HCEC 1CT (cell line): ENCODE measurements around the gene CRYBG1.
"Not testable (repeated sequence)": the region's sequence is repeated elsewhere in the genome, so short reads cannot be mapped to it uniquely, and the experiment has no call there.

Experiments used
- DNase-seq: peaks from one replicate; pipeline ENCODE4 v3.0.0-alpha.2; 2017

CRYBG1 gene

DNA sequence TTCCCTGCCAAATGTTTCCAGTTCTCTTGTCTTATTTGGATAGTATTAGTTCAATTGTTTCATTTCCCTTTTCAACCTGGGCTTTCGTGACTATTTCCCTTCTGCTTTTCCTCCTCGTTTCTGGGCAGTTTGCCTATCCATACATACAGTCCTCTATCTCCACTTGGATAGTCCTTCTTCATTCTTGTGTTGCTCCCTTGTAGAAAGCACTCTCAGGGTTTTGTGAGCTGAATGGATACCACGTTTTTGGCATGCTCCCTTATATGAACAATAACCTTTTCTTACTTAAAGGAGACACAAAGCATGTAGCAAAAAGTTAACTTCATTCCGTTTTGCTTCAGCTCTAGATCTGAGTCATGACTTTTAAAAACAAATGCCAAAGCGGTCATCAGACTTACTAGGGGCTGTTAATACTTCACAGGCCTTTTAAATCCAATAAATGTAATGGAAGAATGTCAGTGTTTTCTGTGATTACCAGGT, 16.6 kb downstream of the CRYBG1 start:
- no peak for DNase-seq

DNA sequence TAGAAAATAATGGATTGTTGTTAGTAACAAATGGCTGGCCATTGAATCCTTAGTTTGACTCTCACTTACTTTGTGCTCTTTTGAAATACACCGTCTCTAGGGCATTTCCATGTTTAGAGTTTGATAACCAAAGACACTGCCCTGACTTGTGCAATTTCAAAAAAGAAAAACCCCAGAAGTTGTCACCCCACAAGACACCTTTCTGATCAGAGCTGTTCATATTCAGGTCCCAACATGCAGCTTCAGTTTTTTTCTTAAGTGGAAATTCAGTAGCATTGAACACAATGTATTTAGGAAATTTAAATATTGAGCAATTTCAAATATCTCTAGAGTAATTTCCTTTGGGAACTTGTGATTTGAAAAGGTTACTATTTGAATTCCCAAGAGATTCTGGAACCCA, 19.4 kb downstream of the CRYBG1 start:
- DNase-seq: no peak

DNA sequence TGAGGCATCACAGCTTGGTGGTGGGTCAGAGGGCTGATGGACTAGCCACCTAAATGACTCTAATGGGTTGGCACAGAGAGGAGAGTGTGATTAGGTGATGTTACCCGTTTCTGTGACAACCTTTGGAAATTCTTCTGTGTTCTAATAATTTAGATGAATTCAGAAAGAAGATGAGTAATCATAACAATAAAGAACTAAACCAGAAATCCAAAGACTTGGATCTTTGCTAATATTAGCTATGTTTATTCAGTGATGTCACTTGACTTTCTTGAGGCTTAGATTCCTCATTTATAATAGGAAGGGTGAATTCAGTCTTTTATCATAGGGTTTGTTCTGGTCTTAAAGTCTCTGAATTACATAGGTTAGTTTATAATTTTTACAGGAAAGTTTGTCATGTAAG, 19.9 kb downstream of the CRYBG1 start:
- no peak for DNase-seq

DNA sequence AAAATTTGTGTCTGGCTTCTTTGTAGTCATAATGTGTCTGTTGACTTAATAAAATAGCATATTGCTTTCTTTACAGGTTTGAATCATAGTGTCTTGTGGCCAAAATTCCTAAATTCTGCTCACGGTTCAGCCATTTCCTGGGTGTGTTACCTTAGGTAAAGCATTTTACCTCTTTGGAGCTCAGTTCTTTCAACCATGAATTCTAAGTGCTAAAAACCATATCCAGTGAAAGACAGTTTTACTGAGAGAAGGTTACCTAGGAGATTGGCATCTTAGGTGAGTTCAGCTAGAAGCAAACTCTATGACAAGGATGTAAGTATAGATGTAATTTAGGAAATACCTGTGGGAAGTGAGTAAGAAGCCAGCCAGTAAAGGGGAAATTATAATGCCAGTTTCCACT, 20.7 kb downstream of the CRYBG1 start:
- DNase-seq: no peak

DNA sequence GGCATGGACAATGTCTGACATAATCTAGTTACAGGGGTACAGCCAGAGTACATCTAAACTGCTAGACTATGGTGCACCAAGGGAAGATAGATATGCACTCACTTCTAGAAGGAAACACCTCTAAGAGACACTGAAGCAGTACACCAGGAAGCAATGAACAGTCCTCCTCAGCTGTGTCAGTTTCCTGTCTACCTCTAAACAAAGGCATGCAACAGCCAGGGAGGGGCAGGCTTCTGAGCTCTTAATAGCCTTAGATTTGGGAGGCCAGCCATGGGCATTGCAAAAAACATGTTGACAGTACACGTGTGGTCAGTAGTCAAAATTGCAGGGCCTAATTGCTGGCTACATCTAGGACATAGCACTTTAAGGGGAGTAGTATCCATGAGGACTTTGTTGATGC, 21.4 kb downstream of the CRYBG1 start:
- peak; percentile 46 for DNase-seq

DNA sequence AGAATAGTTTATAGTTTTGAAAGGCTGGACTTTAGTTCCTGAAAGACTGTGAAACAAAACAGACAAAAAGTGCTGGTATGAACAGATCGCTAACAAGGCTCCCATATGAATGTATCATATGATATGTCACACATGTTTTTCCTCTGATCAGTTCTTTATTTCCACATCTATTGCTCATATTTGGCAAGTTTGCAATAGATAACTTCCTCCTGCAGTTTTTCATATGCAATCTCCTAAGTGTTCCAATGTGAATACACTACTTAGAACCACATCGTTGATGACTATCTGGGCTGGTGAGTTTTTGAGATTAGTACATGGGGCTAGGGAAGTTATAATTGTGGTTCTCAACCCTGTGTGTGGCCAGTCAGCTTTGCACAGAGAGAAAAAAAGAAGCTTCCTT, 23.1 kb downstream of the CRYBG1 start:
- DNase-seq: peak; percentile 80

DNA sequence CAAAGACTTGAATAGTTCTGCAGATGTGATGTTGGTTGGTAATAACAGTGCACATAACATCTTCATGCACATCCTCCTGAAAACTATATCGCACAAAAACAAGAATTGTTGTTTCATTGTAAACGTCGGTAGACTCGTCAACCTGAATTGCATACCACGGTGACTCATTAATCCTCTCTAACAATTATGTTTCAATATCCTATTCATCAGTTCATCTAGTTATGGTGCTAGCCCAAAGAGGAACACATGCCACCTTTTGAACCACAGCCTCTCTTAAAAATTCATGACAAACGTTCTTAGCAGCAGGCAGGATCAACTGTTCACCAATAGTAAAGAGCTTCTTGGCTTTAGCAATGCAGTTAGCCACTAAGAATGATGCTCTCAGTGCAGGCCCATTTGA, 25.0 kb downstream of the CRYBG1 start:
- no peak for DNase-seq

DNA sequence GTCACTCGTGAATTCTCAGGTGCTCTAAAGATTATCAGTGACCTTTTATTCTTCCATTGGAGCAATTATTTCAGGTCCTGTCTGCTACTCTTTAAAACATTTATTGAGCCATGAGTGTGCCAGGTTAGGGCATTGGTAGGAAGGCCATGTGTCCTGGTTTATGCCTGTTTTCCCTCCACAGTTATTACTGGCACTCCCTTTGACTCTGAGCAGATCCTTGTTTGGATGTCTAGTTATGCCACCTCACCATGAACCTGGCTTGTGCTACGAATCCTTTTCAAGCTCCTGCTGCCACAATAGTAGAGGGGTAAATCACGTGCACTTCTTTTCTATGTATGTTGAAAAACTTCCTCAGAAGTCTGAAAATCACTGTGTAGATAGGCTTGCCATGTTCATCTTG, 27.4 kb downstream of the CRYBG1 start:
- no peak for DNase-seq

DNA sequence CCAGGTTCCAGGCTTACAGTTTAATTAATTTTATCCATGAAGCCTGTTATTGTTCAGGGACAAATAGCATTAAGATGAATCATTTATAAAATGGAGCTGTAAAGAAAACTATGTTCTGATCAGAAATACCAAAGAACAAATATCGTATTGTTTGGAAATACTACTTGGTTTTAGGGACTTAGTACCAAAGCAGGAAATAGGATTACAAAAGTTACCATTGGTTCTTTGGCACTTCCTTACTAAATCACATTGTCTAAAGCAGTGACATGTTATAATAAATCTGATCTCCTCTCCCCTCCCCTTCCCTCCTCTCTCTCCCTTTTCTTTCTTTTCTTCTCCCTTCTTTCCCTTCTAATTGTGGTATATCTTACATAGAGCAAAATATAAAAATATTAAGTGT, 29.6 kb downstream of the CRYBG1 start:
- DNase-seq: no peak

DNA sequence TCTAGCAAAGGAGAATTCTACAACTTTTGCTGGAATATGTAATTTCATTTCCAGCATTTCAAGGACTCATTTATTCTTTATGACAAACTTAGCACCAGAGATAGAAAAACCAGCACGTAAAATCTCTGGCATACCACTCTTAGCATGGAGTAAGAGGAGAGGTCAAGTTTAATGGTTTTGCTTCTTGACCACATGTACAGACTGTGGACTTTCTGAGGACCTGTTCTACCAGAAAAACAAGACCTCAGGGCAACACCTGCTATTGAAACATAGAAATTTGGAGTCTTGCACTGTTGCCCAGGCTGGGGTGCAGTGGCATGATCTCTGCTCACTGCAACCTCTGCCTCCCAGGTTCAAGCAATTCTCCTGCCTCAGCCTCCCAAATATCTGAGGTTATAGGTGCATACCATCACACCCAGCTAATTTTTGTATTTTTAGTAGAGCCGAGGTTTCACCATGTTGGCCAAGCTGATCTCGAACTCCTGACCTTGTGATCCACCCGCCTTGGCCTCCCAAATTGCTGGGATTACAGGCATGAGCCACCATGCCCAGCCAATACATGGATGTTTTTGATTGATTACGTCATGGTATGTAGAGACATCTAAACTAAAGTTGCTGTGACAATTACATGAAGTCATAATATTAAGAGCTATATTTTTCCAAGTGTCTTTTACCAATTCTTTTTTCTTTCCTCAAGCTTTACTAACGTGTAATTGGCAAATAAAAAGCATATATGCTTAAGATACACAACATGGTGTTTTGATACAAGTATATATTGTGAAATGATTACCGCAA, 36.1 kb downstream of the CRYBG1 start:
- no peak for DNase-seq

DNA sequence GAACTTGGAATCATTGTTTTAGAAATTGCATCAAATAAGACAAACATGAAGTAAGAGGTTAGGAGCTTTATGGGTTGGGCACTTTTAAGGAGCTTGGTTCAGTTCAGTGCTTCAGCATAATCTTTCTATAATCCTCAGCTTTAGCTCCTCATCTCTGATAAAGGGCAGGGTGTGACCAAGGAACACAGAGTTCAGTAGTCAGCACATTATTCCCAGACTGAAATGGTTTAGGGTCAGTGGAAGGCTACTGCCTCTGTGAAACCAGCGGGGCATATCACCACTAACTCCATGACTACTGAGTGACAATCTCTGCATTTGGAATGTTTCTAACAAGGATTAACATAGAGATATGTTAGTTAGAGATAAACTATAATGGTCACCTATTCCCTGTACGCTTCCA, 36.9 kb downstream of the CRYBG1 start:
- no peak for DNase-seq

DNA sequence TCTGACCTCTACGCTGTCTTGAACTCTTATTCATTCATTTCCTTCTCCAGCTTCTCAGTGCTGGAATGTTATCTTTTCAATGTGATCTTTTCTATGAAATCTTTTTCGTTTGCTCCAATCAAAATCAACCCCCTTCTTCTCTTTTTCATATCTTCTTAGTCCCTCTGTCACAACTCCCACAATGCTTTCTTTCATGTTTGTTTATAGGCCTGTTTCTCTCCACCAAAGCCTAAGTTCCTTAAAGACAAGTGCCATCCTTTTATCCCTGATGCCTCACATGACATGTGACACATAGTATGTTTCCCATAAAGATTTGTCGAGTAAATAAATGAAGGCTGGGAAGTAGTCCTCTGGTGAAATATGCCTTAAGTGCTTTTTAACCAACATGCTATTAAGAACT, 38.1 kb downstream of the CRYBG1 start:
- DNase-seq: no peak

DNA sequence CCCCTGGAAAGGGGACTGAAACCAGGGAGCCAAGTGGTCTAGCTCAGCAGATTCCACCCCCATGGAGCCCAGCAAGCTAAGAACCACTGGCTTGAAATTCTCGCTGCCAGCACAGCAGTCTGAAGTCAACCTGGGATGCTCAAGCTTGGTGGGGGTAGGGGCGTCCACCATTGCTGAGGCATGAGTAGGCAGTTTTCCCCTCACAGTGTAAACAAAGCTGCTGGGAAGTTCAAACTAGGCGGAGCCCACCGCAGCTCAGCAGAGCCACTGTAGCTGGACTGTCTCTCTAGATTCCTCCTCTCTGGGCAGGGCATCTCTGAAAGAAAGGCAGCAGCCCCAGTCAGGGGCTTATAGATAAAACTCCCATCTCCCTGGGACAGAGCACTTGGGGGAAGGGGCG, 44.5 kb downstream of the CRYBG1 start:
- not testable (repeated sequence) for DNase-seq

DNA sequence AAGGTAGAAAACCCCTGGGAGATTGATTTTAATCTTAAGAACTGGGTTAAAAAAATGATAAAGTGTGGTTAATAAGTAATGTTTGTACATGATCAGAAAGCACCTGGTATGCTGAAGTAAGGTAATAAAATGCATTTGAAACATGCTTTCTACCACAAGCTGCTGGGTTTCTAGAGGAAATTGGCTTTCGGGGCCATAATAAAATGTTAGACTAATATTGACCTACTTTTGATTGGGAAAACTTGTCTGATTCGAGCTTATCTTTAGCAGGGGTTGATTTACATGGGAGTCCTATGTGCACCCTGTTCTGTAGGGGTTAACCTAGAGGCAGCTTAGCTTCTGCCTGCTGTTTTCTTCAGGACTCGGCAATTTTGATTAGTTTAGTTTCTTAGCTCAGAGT, 50.5 kb downstream of the CRYBG1 start:
- DNase-seq: no peak

DNA sequence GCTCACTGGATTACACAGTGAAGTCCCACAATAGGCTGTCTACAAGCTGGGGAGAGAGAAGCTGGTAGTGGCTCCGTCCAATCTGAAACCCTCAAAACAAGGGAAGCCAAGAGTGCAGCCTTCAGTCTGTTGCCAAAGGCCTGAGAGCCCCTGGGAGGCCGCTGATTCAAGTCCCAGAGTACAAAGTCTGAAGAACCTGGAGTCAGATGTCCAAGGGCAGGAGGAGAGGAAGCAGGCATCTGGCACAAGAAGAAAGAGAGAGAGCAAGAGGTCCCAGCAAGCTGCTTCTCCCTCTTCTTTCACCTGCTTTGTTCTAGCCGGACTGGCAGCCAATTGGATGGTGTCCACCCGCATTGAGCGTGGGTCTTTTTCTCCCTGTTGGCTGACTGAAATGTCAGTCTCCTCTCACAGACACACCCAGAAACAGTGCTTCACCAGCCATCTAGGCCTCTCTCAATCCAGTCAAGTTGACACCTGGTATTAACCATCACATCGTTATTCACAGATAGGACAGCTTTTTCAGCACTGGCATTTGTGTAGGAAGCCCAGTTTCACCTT, 51.2 kb downstream of the CRYBG1 start:
- no peak for DNase-seq

DNA sequence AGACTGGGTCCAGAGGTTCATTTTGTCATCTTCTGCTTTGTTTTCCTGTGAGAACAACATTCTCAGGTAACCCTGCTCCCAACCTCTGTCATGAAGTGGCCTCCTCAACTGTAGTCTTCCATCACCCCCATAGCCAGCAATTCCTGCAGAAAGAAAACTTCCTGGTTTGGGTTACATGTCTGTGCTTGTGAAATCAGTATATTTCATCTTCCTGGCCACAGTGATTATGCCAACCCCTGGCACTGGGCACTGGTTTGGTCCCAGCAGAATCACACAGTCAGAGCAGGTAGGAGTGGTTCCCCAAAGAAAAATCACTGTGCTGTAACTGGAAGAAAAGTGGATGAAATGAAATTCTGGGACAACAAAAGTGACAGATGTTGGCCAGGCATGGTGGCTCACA, 52.5 kb downstream of the CRYBG1 start:
- no peak for DNase-seq

DNA sequence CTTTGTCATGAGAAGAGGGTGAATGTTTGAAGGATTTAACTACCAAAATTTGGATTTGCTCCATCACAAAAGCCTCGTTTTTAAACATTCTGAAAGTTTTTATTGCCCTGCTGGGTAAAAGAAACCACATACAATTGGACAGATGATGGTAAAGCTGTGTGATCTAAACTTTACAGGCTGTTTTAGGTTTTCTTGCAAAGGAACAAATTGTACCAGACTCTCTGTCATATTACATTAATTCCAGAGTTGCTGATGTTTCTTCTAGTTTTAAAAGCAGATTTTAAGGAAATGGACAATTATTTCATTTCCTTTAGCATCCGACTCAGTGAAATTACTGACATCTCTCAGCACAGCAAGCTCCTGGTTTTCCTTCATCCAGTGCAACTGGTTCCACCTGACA, 53.2 kb downstream of the CRYBG1 start:
- no peak for DNase-seq

DNA sequence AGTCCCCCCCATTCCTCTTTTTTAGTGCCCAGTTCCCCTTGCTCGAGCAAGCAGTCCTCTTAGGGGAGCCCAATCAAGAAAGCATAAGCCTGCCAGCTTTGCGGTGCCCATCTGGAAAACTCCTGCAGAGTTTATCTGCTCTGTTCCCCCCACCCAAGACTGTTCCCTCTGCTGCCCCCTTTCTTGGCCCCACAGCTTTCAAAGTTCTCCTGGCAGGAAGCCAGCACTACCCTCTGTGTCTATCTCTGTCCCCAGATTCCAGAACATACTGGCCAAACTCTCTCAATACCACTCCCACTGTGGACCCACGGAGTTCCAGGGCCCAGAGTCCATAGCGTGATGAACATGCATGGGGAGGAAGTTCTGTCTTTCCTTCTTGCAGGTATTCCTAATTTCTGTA, 55.4 kb downstream of the CRYBG1 start:
- DNase-seq: no peak

DNA sequence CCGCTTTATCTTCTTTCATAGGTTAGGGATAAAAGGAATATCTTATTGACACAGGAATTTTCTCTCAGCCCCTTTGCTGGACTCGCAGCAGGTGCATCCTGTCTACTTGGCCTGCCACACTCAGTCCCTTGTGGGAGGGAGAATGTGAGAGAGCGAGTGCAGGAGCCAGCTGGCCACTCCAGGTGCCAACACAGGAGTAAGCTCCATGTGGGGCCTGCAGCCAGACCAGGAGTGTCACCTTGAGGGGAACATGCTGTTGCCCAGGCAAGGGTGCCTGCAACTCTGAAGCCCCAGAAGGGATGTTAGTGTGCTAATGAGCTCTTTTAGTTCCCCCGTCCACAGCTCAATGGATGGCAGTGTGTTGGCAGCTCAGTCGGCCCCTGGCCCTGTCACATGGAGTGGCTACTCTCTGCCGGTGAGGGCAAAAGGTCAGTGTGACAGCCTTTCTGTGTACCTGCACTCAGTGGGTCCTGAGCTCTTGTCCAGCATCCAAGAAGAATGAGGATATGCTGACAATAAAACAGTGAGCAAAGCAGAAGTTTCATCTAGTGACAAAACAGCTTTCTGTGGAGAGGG, 57.1 kb downstream of the CRYBG1 start:
- DNase-seq: no peak

DNA sequence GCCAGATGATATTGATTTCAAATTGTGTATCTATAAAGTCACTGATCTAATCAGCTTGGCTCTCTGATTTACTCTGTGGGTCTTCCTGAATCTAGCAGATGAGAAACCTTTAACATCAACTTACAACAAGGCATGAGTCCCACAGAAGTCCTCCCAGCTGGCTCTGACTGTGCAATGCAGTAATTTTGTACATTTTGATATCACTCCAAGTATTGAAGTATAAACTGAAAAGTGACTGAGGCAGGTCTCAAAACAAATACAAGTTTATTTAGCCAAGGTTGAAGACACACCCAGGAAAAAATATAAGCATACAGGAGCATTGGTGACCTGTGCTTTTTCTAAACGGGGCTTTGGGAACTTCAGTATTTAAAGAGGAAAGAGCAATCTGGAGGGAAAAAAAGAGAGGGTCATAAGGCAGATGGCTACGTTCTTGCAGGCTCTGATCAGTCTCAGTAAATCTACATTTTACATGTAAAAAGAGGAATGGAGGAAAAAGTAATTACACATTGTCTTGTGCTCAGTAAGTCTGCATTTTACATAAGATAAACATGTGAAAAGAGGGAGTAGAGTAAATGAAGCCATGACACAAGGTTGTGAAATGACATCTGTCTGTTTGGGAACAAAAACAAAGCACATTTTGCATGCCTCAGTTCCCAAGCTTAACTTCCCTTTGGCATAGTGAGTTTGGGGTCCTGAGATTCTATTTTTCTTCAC, 59.5 kb downstream of the CRYBG1 start:
- no peak for DNase-seq

DNA sequence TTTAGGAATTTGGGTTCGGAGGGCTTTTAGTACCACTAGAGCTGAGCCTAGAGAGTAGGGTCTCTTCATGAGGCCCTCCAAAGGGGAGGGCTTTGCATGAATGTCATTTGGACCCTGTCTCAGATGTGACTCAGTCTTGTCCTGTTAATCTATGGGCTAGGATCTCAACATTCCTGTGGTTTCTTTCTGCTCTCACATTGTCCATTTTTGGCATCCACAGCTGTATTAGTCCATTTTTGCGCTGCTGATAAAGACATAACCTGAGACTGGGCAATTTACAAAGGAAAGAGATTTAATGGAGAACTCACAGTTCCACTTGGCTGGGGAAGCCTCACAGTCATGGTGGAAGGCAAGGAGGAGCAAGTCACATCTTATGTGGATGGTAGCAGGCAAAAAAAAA, 61.0 kb downstream of the CRYBG1 start:
- peak; percentile 24 for DNase-seq

DNA sequence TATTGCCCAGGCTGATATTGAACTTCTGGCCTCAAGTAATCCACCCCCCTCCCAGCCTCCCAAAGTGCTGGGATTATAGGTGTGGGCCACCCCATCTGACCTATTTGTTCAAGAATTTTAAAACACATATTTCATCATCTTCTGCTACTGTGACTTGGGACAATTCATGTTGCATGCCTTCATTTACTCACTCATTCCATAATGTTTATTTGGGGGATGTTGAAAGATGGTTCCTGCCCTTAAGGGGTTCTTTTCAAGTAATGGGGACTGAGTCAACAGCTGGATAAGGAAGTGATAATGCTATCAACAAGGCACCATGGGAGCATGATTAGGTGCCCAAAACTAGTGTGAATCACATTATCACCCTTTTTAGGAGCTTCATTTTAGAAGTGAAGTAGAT, 62.0 kb downstream of the CRYBG1 start:
- peak; percentile 16 for DNase-seq

DNA sequence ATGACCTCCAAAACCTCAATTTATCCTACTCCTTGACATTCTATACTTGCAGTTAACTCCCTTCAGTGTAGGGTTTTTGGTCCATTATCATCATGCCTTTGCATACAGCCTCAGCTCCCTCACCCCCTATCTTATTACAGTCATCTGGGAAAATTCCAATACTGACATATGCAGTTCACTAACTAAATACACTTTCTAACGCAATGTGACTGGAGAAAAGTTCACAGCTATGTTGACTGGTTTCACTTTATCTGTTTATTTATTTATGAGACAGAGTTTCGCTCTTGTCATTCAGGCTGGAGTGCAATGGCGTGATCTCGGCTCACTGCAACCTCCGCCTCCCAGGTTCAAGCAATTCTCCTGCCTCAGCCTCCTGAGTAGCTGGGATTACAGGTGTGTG, 64.9 kb downstream of the CRYBG1 start:
- DNase-seq: no peak
